ENCODE results near the gene RTCA. TPM values are rescaled to one million over a fixed set of nuclear protein-coding genes. Genes with fewer than 3 reads are reported as not detected.

The RTCA gene
- total RNA-seq, 4 donors from 2014 or later = 27.9 to 33.5 (median 30.7) TPM

Small RNA genes within 50 kb of the gene (small RNA-seq; reads per million reads assigned to genes)
- gene AL445928.1 = not detected
- not detected for gene MIR553

Other genes starting within 250 kb of the RTCA start
- 1 to 10 TPM; 1.9 to 4.4 (median 3.4) TPM for gene SASS6, start 133.3 kb upstream of the RTCA start, total RNA-seq
- gene TRMT13, start 133.1 kb upstream of the RTCA start, total RNA-seq = 10 to 100 TPM; 13.2 to 27.4 (median 25.3) TPM
- gene LRRC39, start 88.0 kb upstream of the RTCA start, total RNA-seq = 1 to 10 TPM in 3 of 4 donors, under 1 TPM in 1; 0.65 to 2.7 (median 1.6) TPM
- 10 to 100 TPM in 1 of 4 donors, 1 to 10 TPM in 3; 8.2 to 11.7 (median 9.5) TPM for gene DBT, start 16.4 kb upstream of the RTCA start, total RNA-seq
- gene CDC14A, start 86.3 kb downstream of the RTCA start, total RNA-seq = 10 to 100 TPM; 12.1 to 20.6 (median 16.8) TPM

Data from subcutaneous adipose tissue (tissue), 4 donors.